Loucy (cell line): ENCODE measurements around the gene NF1.
A peak's percentile ranks its signal among the peaks of the same experiment; 100 is the strongest.

ENCODE experiments used
- H2AFZ ChIP-seq: fragments of 200-600 bp; sonication (generic); 2 replicates; pipeline ENCODE4 v1.6.0; 2016; ENCODE audit warnings: antibody characterized with exemption, mild to moderate bottlenecking, low read length, moderate library complexity
- H3F3A ChIP-seq: fragments of 200-600 bp; 2 replicates; pipeline ENCODE4 v1.6.0; 2016; ENCODE audit warnings: antibody characterized with exemption, low read depth, mild to moderate bottlenecking
- H3K27me3 ChIP-seq: fragments of 200-600 bp; sonication (generic); 2 replicates; pipeline ENCODE4 v1.6.1; 2014; ENCODE audit warnings: low read length, mild to moderate bottlenecking; ENCODE audit not compliant: insufficient read depth, poor library complexity, severe bottlenecking
- H3K36me3 ChIP-seq: fragments of 200-600 bp; sonication (generic); 2 replicates; pipeline ENCODE4 v1.6.1; 2016; ENCODE audit warnings: low read length; ENCODE audit not compliant: insufficient read depth
- H3K4me1 ChIP-seq: fragments of 200-600 bp; sonication (generic); 2 replicates; pipeline ENCODE4 v1.5.1; 2014; ENCODE audit warnings: low read length, mild to moderate bottlenecking; ENCODE audit not compliant: insufficient read depth, poor library complexity, severe bottlenecking
- H3K4me2 ChIP-seq: fragments of 200-600 bp; sonication (generic); 2 replicates; pipeline ENCODE4 v1.6.0; 2014; ENCODE audit warnings: antibody characterized with exemption, low read length, low read depth, mild to moderate bottlenecking; ENCODE audit not compliant: poor library complexity, severe bottlenecking
- H3K4me3 ChIP-seq: fragments of 200-600 bp; sonication (generic); 2 replicates; pipeline ENCODE4 v1.5.1; 2014; ENCODE audit warnings: low read length, mild to moderate bottlenecking, mixed read lengths; ENCODE audit not compliant: poor library complexity, severe bottlenecking
- H3K79me2 ChIP-seq: fragments of 200-600 bp; sonication (generic); 2 replicates; pipeline ENCODE4 v1.6.1; 2014; ENCODE audit warnings: low read length; ENCODE audit not compliant: insufficient read depth
- H3K9ac ChIP-seq: fragments of 200-600 bp; sonication (generic); 2 replicates; pipeline ENCODE4 v1.6.0; 2014; ENCODE audit warnings: mild to moderate bottlenecking, low read depth, low read length, moderate library complexity; ENCODE audit not compliant: poor library complexity, severe bottlenecking
- H3K9me2 ChIP-seq: fragments of 200-600 bp; sonication (generic); replicated peaks from 2 replicates; pipeline ENCODE4 v1.6.1; 2016; ENCODE audit warnings: low read depth, low read length, mixed read lengths
- H3K9me3 ChIP-seq: fragments of 200-600 bp; sonication (generic); 2 replicates; pipeline ENCODE4 v1.6.1; 2014; ENCODE audit warnings: mild to moderate bottlenecking, antibody characterized with exemption, low read length, low read depth; ENCODE audit not compliant: insufficient read depth
- H4K20me1 ChIP-seq: fragments of 200-600 bp; sonication (generic); 2 replicates; pipeline ENCODE4 v1.6.0; 2014; ENCODE audit warnings: antibody characterized with exemption, low read length, mild to moderate bottlenecking; ENCODE audit not compliant: insufficient read depth, poor library complexity, severe bottlenecking
- EZH2phosphoT487 ChIP-seq: fragments of 200-600 bp; IDR thresholded peaks from 2 replicates; pipeline ENCODE4 v1.6.1; 2018; ENCODE audit warnings: antibody characterized with exemption, mild to moderate bottlenecking, moderate library complexity, borderline replicate concordance
- TF ChIP-seq, protein P1 (sequence below): fragments of 200-600 bp; sonication (generic); conservative IDR thresholded peaks from 2 replicates; pipeline ENCODE4 v1.5.1; 2014; ENCODE audit warnings: mild to moderate bottlenecking, antibody characterized with exemption, low read length

Gene NF1

GRCh38 chr17:31313982-31314781, 219.4 kb downstream of the NF1 start, which contains the start of gene EVI2B:
Gene EVI2B, minus strand, starts transcription at chr17:31314054. Its CDS starts 8,445 bp downstream, at chr17:31305609.
- Histone ChIP-seq H4K20me1 (no peaks in the 10 kb centered on the region), H3K9me3 (no peaks in the 10 kb centered on the region), H3K36me3 (no peaks in the 10 kb centered on the region), H3K4me3 (peak within 1 kb of the TSS; percentile 79), H3K4me1 (peaks cover 77% of the 10 kb centered on the region), H3K4me2 (peak within 1 kb of the TSS; percentile 92), H3F3A (peaks cover 9% of the 10 kb centered on the region; the same call in 1 of the 2 replicates), H2AFZ (no peak within 1 kb of the TSS), H3K79me2 (peaks cover 82% of the 10 kb centered on the region), H3K27me3 (no peaks in the 10 kb centered on the region), H3K9ac (peak within 1 kb of the TSS; percentile 85), H3K9me2 (no peaks in the 10 kb centered on the region)
- no peak for TF ChIP-seq EZH2phosphoT487
- TF ChIP-seq, protein P1, sequence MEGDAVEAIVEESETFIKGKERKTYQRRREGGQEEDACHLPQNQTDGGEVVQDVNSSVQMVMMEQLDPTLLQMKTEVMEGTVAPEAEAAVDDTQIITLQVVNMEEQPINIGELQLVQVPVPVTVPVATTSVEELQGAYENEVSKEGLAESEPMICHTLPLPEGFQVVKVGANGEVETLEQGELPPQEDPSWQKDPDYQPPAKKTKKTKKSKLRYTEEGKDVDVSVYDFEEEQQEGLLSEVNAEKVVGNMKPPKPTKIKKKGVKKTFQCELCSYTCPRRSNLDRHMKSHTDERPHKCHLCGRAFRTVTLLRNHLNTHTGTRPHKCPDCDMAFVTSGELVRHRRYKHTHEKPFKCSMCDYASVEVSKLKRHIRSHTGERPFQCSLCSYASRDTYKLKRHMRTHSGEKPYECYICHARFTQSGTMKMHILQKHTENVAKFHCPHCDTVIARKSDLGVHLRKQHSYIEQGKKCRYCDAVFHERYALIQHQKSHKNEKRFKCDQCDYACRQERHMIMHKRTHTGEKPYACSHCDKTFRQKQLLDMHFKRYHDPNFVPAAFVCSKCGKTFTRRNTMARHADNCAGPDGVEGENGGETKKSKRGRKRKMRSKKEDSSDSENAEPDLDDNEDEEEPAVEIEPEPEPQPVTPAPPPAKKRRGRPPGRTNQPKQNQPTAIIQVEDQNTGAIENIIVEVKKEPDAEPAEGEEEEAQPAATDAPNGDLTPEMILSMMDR, result no peak

DNA sequence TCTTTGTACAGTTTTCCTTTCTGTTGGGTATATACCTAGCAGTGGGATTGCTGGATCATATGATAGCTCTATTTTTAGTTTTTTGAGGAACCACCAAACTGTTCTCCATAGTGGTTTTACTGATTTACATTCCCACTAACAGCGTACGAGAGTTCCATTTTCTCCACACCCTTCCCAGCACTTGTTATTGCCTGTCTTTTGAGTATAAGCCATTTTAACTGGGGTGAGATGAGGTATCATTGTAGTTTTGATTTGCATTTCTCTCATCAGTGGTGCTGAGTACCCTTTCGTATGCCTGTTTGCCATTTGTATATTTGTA, 220.0 kb downstream of the NF1 start:
- no peaks in the 10 kb centered on the region for H3K27me3 ChIP-seq
- peaks cover 9% of the 10 kb centered on the region; the same call in 1 of the 2 replicates for H3F3A ChIP-seq
- peaks cover 76% of the 10 kb centered on the region for H3K4me1 ChIP-seq
- H3K36me3 ChIP-seq, result no peaks in the 10 kb centered on the region
- TF ChIP-seq EZH2phosphoT487, result no peak
- TF ChIP-seq, protein P1, result no peak
- no peak overlapping the region for H3K9ac ChIP-seq
- H3K4me3 ChIP-seq, result peak overlapping the region; percentile 79
- no peaks in the 10 kb centered on the region for H4K20me1 ChIP-seq
- peaks cover 82% of the 10 kb centered on the region for H3K79me2 ChIP-seq
- H3K9me2 ChIP-seq, result no peaks in the 10 kb centered on the region
- peak overlapping the region; percentile 92 for H3K4me2 ChIP-seq
- no peaks in the 10 kb centered on the region for H3K9me3 ChIP-seq
- no peak overlapping the region for H2AFZ ChIP-seq

DNA sequence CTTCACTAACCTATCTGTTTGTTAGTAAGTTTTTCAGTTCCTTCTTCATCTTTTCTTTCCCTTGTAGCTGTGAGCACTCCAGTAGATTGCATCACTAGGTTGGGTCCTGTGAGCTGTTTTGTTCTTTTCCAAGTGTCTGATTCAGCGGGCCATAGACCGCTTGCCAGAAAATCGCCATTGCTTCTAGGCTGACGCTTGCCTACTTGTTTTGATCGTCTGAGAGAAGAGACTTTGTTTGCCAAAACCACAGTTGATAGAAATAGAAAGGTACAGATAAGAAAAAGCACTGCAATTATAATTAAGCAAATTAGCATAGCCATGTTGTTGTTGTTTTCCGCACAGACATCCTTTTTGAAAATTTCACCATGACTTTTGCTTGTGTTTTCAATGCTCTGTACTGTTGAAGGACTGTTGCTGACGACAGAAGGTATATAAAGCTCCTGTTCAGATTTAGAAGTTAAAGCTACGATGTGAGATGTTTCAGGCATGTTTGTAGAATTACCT, 223.6 kb downstream of the NF1 start:
- Histone ChIP-seq H4K20me1 (no peaks in the 10 kb centered on the region), H2AFZ (no peak overlapping the region), H3F3A (peaks cover 13% of the 10 kb centered on the region), H3K36me3 (no peaks in the 10 kb centered on the region), H3K9ac (peak overlapping the region; percentile 74), H3K27me3 (no peaks in the 10 kb centered on the region), H3K4me2 (peak overlapping the region; percentile 83), H3K79me2 (peaks cover 62% of the 10 kb centered on the region), H3K9me2 (no peaks in the 10 kb centered on the region), H3K4me3 (peak overlapping the region; percentile 73), H3K9me3 (no peaks in the 10 kb centered on the region), H3K4me1 (peaks cover 64% of the 10 kb centered on the region)
- TF ChIP-seq, protein P1, result no peak
